ENCODE data around the gene CFAP46.
"Not testable (repeated sequence)": the region's sequence is repeated elsewhere in the genome, so short reads cannot be mapped to it uniquely, and the experiment has no call there.

CFAP46 gene

GRCh38 chr10:132860532-132860931, 81.8 kb downstream of the CFAP46 start:
- DNase-seq, result no peak

DNA sequence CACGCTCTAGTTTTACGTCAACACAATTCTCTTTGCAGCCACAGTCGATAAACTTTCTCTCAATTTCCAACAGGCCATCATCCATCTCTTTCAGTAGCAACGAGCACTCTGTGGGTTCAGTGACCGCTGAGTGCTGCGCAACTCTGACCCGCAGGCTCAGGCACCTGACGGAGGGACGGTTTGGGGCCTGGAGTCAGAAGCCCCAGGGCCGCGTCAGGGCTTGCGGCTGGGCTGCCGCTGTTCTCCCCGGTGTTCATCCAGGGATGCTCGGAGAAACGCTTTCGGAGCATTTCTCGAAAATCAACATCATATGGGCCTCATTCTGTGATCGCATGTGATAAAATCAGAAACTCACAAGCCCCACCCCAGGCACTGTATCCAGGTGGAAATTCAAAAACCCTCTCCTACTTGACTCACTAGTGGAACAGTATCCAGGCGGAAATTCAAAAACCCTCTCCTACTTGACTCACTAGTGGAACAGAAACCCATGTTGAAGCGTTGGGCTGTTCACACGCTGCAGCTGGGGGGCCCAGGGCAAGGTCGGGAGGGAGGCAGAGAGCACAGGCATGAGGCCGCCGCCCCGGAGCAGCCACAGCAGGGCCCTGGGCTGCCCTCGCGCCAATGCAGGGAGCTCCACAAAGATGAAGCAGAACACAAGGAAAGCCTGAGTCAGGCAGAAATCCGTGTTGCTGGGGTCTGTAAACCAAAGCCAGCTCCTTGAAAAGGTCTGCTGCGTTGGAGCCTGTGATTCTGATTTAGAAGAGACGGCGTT, 83.1 kb downstream of the CFAP46 start:
- DNase-seq, result no peak

GRCh38 chr10:132858121-132859081, 84.0 kb downstream of the CFAP46 start:
- DNase-seq, result no peak

- no peak for DNase-seq
Observed at GRCh38 chr10:132856869-132857524, 85.4 kb downstream of the CFAP46 start.

GRCh38 chr10:132855889-132856288, 86.5 kb downstream of the CFAP46 start:
- no peak for DNase-seq

DNA sequence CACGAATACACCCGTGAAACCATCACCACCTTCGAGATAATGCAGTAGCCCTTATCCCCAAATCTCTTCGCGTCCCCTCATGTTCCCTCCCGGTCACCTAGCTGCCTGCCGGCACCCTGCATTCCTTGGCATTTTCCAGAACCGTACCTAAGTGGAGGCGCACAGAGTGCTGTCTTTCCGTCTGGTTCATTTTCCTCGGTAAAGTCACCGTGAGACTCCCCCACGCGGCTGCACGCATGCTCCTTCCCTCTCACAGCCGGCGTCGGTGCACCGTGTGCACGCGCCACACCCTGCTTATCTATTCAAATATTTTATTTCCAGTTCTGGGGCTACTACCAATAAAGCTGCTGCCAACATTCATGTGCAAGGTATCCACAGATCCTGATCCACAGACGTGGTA, 90.9 kb downstream of the CFAP46 start:
- no peak for DNase-seq

GRCh38 chr10:132850896-132851295, 91.5 kb downstream of the CFAP46 start:
- DNase-seq, result no peak

DNA sequence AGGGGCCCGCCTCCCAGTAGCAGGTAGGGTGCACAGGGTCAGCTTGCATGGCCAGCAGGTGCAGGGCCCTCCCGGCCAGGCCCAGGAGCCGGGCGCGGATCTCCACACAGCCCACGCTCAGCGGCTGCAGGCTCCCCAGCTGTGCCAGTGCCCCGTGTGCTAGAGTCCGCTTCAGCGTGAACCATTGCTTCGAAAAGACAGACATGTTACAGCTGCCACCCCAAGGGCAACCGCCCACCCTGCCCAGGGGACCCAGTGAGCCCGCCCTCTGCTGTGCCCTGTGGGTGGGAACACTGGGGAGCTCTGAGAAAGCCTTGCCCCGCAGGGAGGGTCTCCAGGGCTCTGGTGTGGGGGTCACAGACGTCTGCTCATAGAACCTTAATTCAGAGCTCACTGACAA, 92.1 kb downstream of the CFAP46 start:
- DNase-seq, result no peak

- DNase-seq, result no peak
Observed at GRCh38 chr10:132849546-132850031, 92.8 kb downstream of the CFAP46 start.

DNA sequence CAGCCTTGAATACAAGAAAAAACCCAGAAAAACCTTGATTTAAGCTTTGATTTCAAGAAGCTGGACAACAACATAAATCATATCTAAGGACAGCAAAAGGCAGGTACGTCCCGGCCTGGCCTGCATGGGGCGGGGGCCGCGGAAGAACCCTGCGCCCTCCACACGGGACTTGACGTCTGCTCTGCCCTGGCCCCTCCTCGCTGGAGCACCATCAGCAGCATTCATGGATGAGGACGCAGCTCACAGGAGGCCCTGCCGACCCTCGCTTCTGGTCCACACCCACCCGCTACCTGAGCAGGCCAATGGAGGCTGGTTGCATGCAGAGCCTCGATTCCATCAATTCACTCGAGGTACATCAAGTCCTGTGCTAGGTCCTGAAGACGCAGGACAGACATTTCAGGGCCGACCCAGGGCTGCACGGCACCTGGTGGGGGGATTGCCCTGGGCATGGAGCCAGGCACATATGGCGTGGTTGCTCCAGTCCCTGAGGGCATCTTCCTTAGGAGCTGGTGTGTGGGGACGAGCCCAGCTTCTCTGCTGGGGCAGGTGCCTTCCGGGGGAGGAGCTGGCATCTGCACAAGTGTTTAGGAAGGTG, 93.3 kb downstream of the CFAP46 start:
- no peak for DNase-seq

DNA sequence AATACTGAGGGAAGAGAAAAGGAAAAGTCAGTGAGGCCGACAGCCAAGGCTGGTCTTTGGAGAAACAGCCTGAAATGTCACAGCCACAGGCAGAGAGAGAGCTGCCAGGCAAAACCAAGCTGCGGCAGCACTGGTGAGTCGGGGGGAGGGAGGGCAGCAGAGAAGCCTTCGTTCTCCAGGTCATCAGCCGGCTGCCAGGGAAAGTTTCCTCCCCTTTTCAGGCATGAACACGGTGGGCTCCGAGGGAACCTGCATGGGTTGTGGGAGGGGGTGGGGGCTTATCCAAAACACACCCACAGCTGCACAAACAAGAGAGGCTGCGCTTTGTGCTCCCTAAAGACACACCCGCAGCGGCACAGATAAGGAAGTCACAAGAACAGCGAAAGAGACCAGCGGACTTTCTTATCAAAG, 94.1 kb downstream of the CFAP46 start:
- DNase-seq, result peak; percentile 33

DNA sequence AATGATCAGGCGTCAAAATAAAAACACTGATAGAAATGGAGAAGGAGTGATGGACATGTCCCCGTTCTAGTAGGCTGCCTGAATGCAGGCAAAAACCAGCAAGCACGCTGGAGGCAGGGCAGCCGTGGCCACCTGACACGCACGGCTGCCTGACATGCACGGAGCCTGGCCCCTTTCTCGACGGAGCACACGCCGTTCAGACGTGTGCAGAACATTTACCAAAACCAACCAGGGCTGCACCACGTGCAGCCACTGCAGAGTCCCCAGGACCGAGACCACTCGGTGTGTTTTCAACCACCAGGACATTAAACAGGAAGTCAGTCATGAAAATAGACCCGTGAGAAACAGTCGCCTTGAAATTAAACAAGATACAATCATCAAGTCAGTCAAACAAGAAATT, 94.5 kb downstream of the CFAP46 start:
- DNase-seq, result no peak

- no peak for DNase-seq
Observed at GRCh38 chr10:132847416-132847777, 95.0 kb downstream of the CFAP46 start.

DNA sequence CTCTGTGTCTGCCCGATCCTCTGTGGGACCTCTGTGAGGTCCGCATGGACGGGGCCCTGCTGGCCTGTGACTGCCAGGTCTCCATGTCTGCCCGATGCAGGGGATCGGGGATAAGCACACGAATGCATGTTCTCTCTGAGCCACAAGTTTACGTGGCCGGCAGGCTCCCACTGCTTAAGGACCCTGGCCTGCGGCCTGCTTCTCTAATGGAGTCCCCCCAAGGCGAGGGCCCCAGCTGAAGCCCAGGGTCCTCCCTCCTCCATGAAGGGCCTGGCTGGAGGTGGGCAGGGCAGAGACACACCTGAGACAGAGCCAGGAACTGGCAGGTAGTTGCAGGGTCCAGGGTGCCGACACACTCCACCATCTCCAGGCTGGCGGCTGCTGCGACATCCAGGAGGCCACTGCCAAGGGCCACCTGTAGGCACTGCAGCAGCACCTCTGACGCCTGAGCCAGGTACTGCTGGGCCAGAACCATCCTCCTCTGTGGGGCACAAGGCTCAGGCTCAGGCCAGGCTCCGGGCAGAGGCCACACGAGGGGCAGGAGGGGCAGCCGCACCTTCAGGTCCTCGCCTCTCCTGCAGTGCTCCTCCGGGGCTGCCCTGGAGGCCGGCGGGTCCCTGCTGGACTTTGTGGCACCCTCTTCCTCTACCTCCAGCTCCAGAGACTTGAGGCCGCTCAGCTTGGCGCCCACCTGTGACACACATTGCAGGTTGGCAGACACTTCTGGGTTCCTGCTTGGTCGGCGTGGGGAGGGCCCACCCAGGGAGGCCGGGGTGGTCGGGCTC, 95.5 kb downstream of the CFAP46 start:
- no peak for DNase-seq

DNA sequence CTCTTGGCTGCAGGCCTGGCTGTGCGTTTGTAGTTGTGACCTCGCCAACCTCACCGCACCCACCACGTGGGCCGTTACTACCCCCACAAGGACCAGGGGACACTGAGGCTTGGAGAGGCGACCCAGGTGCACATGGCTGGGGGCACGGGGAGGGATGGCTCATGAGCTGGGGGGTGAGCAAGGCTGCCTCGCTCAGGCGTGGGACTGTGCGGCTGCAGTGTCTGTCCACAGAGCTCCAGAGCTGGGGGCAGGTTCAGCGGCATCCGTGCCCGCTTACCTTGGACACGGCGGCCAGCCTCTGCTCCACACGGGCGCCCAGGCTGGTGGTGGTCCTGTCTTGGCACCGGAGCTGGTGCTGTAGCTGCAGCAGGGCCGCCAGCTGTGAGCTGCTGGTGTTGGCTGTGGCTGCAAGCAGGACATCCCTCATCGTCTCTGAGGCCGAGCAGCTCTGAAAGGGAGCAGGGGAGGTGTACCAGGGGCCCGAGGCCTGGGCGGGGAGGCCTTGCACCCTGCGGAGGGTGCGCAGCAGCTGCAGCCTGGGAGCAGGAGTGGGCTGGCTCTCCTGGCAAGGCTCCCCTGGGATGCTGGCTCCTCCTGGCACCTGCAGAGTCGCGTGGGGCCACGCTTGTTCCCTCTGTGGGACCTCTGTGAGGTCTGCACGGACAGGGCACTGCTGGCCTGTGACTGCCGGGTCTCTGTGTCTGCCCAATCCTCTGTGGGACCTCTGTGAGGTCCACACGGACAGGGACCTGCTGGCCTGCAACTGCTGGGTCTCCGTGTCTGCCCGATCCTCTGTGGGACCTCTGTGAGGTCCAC, 96.4 kb downstream of the CFAP46 start:
- DNase-seq, result no peak

DNA sequence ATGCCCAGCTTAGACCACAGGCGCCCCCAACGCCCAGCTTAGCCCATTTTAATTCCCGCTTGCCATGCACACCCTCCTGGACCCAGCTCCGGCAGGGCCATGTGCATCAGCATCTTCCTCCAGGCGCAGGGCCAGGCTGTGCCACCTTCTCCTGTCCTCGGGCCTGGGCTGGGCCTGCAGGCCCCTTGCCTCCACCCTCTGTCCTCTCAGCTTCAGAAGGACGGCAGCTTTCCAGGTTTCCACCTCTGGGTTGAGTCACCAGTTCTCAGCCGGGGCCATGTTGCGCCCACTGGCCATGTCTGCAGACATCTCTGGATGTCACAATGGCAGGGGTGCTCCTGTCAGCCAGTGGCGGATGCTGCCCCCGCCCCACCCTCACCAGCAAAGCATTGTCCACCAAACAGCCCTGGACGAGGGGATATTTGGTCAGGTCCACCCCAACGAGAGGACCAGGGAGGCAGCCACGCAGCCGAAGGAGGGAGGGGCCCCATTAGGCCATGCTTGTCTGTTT, 97.3 kb downstream of the CFAP46 start:
- no peak for DNase-seq

DNA sequence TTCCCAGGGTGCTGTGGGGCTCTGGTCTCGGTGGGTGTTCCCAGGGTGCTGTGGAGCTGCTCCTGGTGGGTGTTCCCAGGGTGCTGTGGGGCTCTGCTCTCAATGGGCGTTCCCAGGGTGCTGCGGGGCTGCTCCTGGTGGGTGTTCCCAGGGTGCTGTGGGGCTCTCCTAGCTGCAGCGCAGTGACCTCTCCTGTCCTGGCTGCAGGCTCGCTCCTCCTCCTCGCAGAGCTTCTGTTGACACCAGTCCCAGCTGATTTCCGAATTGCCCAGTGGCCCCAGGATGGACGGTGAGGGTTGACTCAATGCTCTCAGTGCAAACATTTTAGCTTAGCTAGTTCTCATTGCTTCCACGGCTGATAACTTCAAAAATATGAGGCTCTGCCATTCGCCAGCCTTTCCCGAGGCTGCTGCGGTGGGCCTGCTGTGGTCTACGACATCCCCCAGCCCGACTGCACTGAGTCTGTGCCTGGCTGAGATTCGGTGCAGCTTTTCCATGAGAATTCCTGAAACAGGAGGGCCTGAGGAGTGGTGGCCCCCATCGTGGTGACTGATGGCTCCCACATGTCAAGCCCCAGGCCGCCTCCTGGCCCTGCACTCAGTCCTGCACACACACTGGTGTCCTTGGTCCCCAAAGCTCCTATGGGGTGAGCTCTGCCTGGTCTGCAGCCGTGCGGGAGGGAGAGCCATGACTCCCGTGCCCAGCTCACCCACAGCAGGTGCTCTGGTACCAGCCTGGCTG, 98.1 kb downstream of the CFAP46 start:
- DNase-seq, result no peak

- not testable (repeated sequence) for DNase-seq
Observed at GRCh38 chr10:132843276-132843675, 99.1 kb downstream of the CFAP46 start.

- DNase-seq, result no peak
Observed at GRCh38 chr10:132842397-132842796, 100.0 kb downstream of the CFAP46 start.

- DNase-seq, result no peak
Observed at GRCh38 chr10:132841615-132841975, 100.8 kb downstream of the CFAP46 start.
